HG02943 (cell line): ENCODE data around the gene TGFBR2.

ENCODE experiments used
- ATAC-seq: cut with Tn5 transposase; IDR thresholded peaks from one replicate; pipeline ENCODE4 v1.9.1; 2021; ENCODE audit warnings: mild to moderate bottlenecking, low read depth, moderate library complexity; ENCODE audit not compliant: unreplicated experiment

The TGFBR2 gene

GRCh38 chr3:30633718-30634117 lies 27.3 kb downstream of the TGFBR2 start:
- ATAC-seq: no peak

DNA sequence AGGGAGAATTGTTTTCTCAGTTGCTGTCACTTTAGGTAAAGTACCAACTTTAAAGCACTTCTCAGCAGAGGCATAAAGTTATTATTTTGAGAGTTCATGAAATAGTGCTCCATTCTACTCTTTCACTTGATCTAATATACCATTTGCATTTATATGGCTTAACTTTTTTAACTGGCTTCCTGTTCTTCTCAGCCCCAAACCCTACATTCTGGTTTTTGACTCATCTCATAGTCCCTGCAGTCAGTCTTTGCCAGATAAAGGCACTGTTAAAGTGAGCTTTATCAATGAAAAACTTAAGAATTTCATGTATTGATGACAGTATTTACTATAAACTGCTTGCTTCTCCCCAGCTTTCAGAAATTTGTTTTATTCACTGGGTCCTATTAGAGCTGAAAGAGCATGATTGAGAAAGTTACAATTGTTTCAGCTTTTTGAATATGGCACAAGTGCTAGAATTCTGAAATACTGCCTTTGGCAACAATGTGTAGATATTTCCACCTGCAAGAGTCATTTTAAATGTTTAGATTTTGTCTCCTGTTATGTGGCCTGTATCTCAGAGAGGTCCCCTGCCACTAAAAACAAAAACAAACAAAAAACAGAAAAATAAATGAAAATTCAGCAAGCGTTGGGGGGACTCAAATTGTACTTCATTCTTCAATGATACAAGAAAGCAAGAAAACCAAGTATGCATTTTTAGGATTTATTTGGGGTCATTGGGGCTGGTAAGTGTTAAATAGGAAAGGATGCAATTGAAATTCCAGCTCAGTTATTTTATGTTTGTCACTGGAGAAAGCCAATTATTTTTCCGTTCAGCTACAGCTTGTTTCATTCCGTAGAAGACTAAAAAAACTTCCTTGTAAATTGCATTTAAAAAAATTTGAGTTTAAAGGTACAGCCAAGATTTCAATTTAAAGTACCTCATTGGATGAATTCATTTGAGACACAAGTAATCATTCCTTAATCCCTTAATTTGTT lies 28.6 kb downstream of the TGFBR2 start:
- ATAC-seq: no peak

GRCh38 chr3:30637310-30638219 lies 31.2 kb downstream of the TGFBR2 start:
- ATAC-seq: no peak

- no peak for ATAC-seq
These were observed 32.4 kb downstream of the TGFBR2 start for GRCh38 chr3:30638685-30639412.

DNA sequence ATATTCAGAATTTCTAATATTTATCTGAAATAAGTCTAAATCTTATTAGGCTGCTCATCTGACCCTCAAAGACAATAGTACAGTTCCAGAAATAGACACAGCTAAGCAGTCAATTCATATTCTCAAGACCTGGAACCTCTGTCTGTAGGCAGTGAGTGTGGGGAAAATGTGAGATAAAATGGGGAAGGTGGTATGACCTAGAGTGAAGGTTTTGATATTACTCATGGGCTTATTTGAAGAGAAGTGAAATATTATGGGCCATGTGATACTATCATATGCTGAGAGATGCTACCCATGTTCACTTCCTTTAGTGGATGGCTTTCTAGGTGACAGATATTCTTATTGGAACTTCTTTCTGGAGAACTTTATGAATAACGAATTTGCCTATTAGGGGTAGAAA lies 33.5 kb downstream of the TGFBR2 start:
- ATAC-seq: peak; percentile 52

DNA sequence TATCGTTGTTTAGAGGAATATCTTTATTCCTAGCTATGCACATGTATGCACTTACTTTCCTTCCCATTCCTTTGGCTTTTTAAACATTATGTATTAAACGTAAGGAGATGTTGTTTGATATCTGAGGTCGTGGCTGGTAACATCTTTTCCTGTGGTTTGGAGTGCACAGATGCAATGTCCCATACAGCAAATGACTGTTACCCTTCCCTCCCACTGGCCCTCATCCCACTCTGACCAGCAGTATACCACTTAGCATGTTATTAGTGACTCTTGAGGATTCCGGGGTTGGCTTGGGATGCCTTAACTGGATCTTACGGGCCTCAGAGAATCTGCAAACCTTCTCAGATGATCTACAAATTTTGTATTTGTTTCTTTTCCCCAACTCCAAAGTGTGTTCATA lies 34.5 kb downstream of the TGFBR2 start:
- no peak for ATAC-seq

DNA sequence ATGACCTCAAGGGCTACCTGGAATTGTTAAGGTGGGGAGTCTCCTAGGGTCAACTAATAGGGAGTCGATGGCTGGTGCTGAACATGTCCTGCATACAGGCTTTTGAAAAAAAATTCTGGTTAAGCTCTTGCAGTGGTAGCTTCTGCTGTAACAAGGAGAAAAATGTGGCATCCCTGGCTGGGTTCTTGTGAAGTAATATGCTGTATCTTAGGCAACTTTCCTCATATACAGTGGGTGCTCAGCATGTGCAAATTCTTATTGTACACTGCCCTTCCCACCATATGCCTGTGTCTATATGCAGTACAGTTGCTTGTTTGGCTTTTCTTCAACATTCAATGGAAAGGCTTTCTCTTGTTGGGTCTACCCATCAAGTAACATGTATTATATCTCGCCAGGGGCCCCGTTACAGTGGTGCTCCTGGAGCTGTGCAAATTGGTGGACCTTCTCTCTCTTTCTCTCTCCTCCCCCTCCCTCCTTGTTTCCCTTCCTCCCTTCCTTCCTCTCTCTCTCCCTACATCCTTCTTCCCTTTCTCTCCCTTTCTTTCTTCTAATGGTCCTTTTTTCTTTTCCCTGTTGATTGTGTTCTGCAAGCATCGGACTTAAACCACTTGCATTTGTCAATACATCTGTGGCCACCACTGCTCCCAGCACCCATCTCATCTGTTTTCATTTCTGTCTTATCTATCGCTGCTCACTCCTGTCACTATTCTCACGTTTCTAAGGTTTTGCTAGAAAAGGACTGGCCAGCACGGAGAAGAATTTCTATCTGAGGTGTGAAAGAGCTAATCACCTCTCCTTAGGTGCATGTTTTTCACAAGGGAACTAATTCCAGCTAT lies 35.2 kb downstream of the TGFBR2 start:
- ATAC-seq: no peak

DNA sequence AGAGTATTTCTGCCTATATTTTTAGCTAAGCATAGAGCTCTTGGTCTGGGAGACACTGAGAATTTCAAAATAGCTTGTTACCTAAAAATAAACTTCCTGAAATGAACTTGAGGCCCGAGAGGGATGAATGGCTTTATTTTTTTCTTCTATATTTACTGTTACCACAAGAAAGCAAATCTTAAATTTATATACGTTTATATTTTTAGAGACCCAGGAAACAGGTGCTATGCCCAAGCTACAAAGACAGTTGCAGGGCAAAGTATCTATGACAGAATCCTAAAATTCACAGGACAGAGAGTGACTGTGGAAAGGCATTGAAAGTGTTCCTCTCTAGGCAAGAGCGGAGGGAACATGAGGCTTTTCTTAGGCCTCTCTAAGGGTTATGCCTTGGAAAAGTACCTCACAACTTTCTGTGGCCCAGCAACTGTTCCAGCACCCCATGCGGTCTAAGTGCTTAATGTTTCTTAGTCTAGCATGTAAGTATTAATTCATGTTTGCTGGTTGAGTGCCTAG lies 36.5 kb downstream of the TGFBR2 start:
- no peak for ATAC-seq

DNA sequence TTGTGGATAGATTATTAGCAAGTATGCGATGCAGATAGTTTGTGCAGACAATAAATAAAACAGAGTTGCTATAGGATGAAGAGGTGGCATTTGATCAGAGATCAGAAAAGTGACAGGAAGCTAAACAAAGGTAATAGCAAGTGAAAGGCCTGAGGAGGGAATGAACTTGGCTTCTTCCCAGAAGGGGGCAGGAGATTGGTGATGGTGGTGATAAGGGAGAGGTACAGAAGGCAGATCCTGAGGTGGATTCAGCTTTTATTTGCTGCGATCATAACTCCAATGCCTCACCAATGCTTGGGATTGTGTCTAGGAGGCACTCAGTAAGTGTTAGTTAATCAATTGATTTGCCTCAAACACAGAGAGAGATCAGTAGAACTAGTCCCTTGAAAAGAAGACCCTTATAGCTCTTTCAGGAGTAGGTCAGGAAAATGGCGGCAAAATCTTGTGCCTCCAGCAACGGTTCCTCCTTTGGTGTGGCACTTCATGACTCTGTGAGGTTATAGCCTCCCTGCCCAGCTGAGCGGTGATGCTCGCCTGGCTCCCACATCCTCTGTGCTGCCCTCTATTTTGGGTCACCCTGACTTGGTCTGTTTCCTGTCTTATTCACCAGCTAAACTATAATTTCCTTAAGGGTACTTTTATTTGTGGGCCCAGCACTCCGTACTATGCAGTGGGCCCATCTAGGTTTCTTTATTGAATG lies 37.5 kb downstream of the TGFBR2 start:
- ATAC-seq: no peak

DNA sequence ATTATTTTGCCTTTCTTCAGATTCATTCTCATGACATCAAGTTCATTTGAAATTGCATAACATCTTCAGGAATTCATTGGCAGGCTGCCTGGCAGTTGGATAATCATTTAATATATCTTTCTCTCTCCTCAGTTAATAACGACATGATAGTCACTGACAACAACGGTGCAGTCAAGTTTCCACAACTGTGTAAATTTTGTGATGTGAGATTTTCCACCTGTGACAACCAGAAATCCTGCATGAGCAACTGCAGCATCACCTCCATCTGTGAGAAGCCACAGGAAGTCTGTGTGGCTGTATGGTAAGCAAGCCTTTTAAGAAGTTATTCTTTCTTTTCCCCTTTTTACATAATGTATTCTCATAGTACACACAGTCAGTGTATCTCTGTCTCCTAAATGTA lies 38.2 kb downstream of the TGFBR2 start:
- ATAC-seq: peak; percentile 56

DNA sequence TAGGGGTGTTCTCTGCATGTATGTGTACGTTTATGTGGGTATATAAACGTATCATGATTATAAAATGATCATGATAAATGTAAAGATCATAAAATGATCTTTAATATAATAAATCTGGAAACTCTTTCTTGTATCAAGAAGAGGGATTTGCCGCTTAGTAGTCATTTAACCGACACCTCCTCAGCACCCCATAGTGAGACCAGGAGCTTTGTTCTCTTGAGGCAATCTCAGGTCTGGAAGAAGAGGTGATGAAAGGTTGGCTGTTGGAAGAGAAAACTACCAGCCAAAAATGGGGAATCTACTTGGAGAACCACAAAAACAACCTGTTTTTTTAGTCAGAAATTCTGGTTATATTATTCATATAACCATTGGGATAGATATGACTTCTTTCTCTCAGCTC lies 38.7 kb downstream of the TGFBR2 start:
- no peak for ATAC-seq

DNA sequence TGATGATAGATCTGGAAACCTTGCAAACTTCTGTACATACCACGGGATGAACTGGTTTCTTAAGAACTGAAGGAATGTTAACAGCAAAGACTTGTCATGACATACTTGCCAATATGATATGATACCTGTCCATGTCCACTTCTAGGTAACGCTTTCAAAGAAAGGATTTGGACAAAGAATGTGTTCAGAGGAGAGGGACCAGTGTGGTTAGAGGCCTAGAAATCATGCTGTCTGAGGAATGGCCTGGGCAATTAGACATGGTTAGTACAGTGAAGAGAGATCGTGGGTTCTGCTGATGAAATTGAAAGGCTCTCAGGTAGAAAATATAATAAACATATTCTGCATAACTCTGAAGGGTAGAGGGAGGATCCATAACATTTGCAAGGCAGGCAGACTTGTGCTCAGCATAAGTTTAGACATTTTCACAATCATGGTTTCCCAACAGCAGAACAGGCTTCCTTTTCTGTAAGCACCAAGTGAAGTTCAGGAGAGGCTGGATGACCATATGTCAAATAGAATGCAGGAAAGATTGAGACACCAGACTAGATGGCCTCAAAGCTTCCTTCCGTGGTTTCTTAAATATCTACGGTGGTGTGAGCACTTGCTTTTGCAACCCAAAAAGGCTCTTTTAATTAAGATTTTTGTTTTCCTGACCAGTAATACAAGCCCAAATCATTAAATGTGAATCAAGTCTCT lies 39.9 kb downstream of the TGFBR2 start:
- ATAC-seq: no peak

- ATAC-seq: no peak
These were observed 40.8 kb downstream of the TGFBR2 start for GRCh38 chr3:30646961-30647752.

GRCh38 chr3:30648670-30649357 lies 42.4 kb downstream of the TGFBR2 start:
- no peak for ATAC-seq

GRCh38 chr3:30649572-30650318 lies 43.3 kb downstream of the TGFBR2 start:
- peak; percentile 61 for ATAC-seq

GRCh38 chr3:30650348-30650995 lies 44.1 kb downstream of the TGFBR2 start:
- no peak for ATAC-seq
